HAP-1 (cell line): ENCODE results near the gene NUDT1.

Source experiments
- DNase-seq, 2 experiments: peaks; one replicate each; pipeline ENCODE4 v3.0.0-alpha.2; 2016 to 2020; ENCODE audit warnings: low spot score in 2 of 2
- H3K27me3 ChIP-seq: fragments of 250-450 bp; sonication (Bioruptor Pico); 2 replicates; pipeline ENCODE4 v1.5.1; 2020; ENCODE audit warnings: low read depth, mild to moderate bottlenecking, moderate library complexity
- H3K36me3 ChIP-seq: fragments of 250-450 bp; sonication (Bioruptor Pico); replicated peaks from 2 replicates; pipeline ENCODE4 v1.5.1; 2020; ENCODE audit warnings: mild to moderate bottlenecking
- H3K4me1 ChIP-seq: fragments of 250-450 bp; sonication (Bioruptor Pico); 2 replicates; pipeline ENCODE4 v1.5.1; 2020; ENCODE audit warnings: mild to moderate bottlenecking
- H3K4me3 ChIP-seq: fragments of 250-450 bp; sonication (Bioruptor Pico); 2 replicates; pipeline ENCODE4 v1.5.1; 2020; ENCODE audit warnings: mild to moderate bottlenecking, moderate library complexity
- H3K9me3 ChIP-seq: fragments of 250-450 bp; sonication (Bioruptor Pico); 2 replicates; pipeline ENCODE4 v1.5.1; 2020; ENCODE audit warnings: mild to moderate bottlenecking, moderate library complexity
- in situ Hi-C: fragments of 300-500 bp; cut with MboI; formaldehyde crosslinking; loops from 3 replicates; pipeline ENCODE4 v1.14.3; 2020; ENCODE audit warnings: low sequenced_read_pairs, inconsistent platforms, mixed read lengths

The NUDT1 gene

DNA sequence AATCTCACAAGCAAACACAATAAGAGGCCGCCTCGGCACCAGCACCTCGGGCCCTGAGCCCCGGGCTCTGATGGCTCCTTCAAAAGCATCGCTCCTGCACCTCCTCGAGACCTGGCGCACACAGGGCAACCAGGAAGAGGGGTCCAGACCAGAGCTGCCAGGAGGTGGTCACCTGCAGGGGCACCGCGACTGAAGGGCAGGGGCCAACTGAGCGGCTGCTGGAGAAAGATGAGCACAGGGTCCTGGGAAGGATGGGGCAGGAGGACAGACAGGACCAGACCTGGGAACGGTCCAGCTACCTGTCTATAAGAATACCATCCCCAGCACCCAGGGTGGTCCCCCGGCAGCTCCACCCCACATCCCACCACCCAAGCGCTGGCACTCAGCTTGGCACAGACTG lies 30.1 kb upstream of the NUDT1 start:
- peaks cover 61% of the 10 kb centered on the region for H3K36me3 ChIP-seq
- in situ Hi-C loops: no loop called here
- no peaks in the 10 kb centered on the region for H3K4me1 ChIP-seq

DNA sequence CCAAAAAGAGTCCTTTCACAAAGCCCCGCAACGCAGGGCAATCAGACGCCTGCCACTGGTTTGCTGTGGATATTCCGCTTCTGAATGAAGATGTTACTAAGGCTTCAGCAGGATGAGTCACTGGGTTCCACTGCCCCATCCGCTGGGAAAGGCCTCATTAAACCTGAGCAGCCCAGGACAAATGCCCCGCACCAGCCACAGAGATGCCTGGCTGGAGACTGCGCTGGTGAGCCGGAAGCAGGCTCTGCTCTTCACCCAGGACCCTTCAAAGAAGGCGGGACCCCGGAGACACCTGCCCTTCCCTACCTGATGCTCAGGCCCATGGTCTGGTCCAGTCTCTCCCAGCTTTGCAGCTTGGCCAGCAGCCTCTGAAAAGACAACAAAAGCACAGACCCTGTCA lies 29.1 kb upstream of the NUDT1 start:
- no peaks in the 10 kb centered on the region for H3K27me3 ChIP-seq
- H3K9me3 ChIP-seq: no peaks in the 10 kb centered on the region
- peaks cover 59% of the 10 kb centered on the region for H3K36me3 ChIP-seq
- in situ Hi-C loops: no loop called here
- H3K4me3 ChIP-seq: no peak overlapping the region
- no peaks in the 10 kb centered on the region for H3K4me1 ChIP-seq
- DNase-seq: no peak

More for the DNA sequence above, 30.1 kb upstream of the NUDT1 start:
- DNase-seq: no peak
- H3K9me3 ChIP-seq: no peaks in the 10 kb centered on the region
- no peaks in the 10 kb centered on the region for H3K27me3 ChIP-seq
- H3K4me3 ChIP-seq: no peak overlapping the region

DNA sequence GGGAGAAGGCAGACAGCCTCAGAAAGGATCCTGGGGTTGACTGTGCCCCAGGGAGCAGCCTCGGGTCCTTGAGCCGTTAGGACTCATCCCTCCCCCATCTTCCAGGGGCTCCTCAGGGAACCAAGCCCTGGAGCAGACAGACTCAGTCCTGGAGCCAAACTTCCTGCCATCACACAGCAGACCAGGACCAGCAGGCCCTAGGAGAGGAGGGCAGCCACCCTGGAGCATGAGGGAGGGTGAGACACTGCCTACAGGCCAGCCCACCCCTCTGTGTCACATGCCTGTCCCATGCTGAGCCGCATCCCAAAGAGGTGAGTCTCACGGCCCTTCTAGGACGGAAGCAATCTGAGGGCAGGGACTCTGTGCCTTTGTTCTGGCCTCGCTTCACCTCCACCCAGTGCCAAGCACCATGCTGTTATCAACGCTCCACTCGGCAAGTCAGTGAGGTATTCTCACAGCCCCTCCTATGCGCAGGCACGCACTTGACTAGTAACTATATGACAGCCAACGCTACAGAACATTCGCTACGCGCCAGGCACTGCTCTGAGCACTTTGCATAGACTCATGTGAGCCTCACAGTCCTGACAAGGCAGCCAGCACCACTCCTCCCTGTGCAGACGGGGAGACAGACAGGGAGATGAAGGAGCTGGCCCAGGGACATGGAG lies 28.3 kb upstream of the NUDT1 start:
- Histone ChIP-seq H3K4me1 (no peaks in the 10 kb centered on the region), H3K9me3 (no peaks in the 10 kb centered on the region), H3K36me3 (peaks cover 58% of the 10 kb centered on the region), H3K27me3 (no peaks in the 10 kb centered on the region), H3K4me3 (no peak overlapping the region)
- in situ Hi-C loops: no loop called here
- no peak for DNase-seq

DNA sequence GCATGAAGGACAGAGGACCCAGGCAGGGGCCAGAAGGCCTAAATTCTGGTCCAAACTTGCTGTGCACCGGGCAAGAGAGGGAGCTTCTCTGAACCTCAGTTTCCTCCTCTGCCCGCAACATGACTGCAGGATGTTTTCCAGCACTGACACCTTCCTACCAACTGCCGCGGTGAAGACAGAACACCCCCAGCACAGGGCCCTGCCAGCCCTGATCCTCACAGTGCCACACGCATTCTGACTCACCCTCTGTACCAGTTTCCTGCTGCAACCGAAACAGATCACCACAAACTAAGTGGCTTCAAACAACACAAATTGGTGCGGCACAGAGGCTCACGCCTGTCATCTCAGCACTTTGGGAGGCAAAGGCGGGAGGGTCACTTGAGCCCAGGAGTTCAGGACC lies 27.4 kb upstream of the NUDT1 start:
- no peaks in the 10 kb centered on the region for H3K4me1 ChIP-seq
- in situ Hi-C loops: no loop called here
- peaks cover 53% of the 10 kb centered on the region for H3K36me3 ChIP-seq
- H3K27me3 ChIP-seq: no peaks in the 10 kb centered on the region
- no peaks in the 10 kb centered on the region for H3K9me3 ChIP-seq
- no peak for DNase-seq
- no peak overlapping the region for H3K4me3 ChIP-seq

DNA sequence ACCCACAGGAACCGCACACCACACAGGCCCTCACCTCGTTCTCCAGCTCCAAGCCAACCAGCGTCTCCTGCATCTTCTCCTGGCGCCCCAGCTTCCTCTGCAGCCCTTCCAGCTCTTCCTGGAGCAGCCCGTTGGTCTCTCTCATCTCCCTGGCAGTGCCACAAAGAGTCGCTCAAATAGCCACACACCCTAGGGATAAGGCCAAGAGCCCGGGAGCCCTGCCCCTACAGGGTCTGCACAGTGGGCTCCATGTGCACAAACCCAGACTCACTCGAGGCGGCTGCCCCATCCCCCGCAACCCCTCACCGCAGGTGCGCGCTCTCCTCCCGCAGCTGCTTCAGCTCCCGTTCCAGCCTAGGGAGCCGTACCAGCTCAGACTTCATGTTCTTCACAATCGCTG lies 26.2 kb upstream of the NUDT1 start:
- no peaks in the 10 kb centered on the region for H3K27me3 ChIP-seq
- DNase-seq: no peak
- H3K36me3 ChIP-seq: peaks cover 53% of the 10 kb centered on the region
- no peaks in the 10 kb centered on the region for H3K9me3 ChIP-seq
- in situ Hi-C loops: no loop called here
- no peaks in the 10 kb centered on the region for H3K4me1 ChIP-seq
- no peak overlapping the region for H3K4me3 ChIP-seq

DNA sequence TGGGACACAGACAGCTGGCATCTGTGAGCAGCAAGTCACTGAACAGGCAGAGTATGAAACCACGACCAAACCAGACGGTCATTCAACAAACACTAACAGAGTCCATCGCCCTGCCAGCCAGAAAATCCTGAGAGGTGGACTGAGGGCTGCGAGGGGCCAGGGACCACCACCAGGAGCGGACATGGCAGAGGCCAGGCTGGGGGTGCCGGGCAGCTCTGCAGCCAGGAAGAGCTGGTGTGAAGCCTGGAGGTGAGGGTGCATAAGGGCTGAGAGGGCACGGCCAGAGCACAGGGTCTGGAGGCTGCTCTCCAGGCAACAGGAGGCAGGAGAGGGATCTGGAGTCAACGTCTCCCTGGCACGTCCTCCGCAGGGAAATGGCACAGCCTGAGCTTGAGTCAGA lies 24.8 kb upstream of the NUDT1 start:
- H3K36me3 ChIP-seq: peaks cover 45% of the 10 kb centered on the region
- no peaks in the 10 kb centered on the region for H3K4me1 ChIP-seq
- in situ Hi-C loops: no loop called here
- H3K9me3 ChIP-seq: no peaks in the 10 kb centered on the region
- no peaks in the 10 kb centered on the region for H3K27me3 ChIP-seq
- no peak for DNase-seq
- no peak overlapping the region for H3K4me3 ChIP-seq

DNA sequence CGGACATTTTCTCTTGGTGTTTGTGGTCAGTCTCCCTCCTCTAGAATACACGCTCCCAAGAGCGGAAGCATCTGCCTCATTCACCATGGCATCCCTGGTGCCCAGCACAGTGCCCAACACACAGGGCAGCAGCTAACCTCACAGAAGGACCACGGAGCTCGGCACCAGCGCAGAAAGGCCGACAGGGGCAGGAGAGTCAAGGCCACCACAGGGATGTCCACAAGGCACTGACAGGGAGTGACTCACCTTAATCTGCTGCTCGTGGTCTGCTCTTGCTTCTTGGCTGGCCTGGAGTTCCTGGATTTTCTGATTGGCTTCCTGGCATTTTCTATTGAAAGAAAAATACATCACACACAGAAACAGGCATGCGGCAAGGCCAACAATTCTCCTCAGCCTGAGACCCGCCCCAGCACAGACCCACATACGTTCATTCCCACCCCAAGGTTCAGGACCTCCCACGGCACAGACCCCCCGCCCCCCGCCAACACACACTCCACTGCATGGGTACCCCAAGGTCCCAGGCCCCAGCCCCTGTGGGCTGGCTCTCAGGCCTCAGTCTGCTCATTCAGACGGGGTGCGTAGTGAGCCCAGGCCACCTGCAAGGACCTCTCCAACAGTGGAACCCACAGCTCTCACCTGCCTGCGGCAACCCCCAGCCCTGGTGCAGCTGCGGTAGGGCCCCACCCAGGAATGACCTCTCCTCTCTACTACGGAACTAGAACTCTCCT lies 24.1 kb upstream of the NUDT1 start:
- Histone ChIP-seq H3K4me1 (no peaks in the 10 kb centered on the region), H3K27me3 (no peaks in the 10 kb centered on the region), H3K4me3 (no peak overlapping the region), H3K9me3 (no peaks in the 10 kb centered on the region), H3K36me3 (peaks cover 46% of the 10 kb centered on the region)
- in situ Hi-C loops: no loop called here
- DNase-seq: no peak

DNA sequence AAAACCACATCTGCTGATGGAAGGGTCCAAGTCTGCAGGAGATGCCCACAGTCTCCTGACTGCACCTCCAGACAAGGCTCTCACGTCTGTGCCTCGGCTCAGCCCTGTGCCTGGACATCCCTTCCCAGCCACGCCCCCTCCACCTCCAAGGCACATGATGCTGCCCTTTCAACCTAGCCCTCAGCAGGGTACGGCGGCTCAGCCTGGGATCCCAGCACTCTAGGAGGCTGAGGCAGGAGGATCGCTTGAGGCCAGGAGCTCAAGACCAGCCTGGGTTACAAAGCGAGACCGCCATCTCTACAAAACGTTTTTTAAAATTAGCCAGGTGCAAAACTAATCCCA lies 23.6 kb upstream of the NUDT1 start:
- in situ Hi-C loops: no loop called here

DNA sequence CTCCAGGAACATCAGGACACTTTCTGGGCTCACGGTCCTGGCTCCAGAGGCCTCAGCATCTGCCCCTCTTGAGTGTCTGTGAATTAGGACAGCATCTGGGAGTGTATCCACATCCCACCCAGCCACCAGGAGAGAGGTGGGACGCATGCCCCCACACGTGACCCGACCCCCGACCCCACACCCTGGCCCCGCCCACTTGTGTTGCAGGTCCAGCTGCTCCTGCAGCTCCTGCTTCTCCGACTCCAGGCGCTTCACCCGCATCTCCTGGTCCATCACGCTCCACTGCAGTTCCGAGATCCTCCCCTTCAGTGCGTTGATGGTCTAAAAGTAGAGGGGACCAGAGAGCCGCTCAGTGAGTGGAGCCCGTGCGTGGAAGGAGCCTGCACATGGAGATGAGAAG lies 22.9 kb upstream of the NUDT1 start:
- Histone ChIP-seq H3K4me1 (no peaks in the 10 kb centered on the region), H3K4me3 (no peak overlapping the region), H3K36me3 (peaks cover 43% of the 10 kb centered on the region), H3K27me3 (no peaks in the 10 kb centered on the region), H3K9me3 (no peaks in the 10 kb centered on the region)
- in situ Hi-C loops: no loop called here
- no peak for DNase-seq

More for the DNA sequence above, 23.6 kb upstream of the NUDT1 start:
- H3K9me3 ChIP-seq: no peaks in the 10 kb centered on the region
- no peaks in the 10 kb centered on the region for H3K4me1 ChIP-seq
- H3K36me3 ChIP-seq: peaks cover 46% of the 10 kb centered on the region
- H3K4me3 ChIP-seq: no peak overlapping the region
- no peak for DNase-seq
- H3K27me3 ChIP-seq: no peaks in the 10 kb centered on the region

DNA sequence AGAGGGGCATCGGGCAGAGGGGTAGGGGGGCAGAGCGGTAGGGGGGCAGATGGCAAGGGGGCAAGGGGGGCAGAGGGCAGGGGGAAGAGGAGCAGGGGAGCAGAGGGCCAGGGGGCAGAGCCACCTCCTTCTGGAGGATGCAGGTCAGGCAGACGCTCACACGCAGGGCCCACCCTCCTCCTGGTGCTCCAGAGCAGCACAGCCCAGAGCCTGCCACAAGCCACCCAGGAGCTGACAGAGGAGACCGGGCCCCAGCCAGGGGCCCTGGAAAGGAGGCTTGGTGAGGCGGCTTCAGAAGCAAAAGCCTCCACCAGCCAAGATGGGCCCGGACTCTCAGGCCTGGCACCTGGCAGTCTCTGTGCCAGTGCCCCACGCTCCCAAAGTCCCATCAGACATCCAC lies 22.4 kb upstream of the NUDT1 start:
- Histone ChIP-seq H3K4me3 (no peak overlapping the region), H3K27me3 (no peaks in the 10 kb centered on the region), H3K4me1 (no peaks in the 10 kb centered on the region), H3K9me3 (no peaks in the 10 kb centered on the region), H3K36me3 (peaks cover 44% of the 10 kb centered on the region)
- in situ Hi-C loops: no loop called here
- no peak for DNase-seq

DNA sequence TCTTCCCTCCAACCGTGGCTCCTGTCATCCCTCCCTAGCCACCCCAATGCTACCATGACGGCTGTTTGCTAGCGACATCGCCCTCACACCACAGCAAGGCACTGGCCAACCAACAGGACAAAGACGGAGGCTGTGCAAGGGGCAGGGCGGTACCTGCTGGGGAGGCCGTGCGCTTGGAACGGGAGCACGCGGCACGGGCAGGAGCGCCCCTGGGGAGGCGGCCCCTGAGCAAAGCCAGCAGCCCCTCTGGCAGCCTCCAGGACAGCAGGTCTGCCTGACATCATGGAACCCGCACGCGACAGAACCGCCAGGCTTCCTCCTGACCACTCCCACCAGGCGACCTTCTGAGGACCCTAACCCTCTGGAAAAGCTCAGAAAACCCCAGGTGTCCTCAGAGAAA lies 22.0 kb upstream of the NUDT1 start:
- DNase-seq: no peak
- Histone ChIP-seq H3K36me3 (peaks cover 48% of the 10 kb centered on the region), H3K4me3 (no peak overlapping the region), H3K9me3 (no peaks in the 10 kb centered on the region), H3K27me3 (no peaks in the 10 kb centered on the region), H3K4me1 (no peaks in the 10 kb centered on the region)
- in situ Hi-C loops: no loop called here

DNA sequence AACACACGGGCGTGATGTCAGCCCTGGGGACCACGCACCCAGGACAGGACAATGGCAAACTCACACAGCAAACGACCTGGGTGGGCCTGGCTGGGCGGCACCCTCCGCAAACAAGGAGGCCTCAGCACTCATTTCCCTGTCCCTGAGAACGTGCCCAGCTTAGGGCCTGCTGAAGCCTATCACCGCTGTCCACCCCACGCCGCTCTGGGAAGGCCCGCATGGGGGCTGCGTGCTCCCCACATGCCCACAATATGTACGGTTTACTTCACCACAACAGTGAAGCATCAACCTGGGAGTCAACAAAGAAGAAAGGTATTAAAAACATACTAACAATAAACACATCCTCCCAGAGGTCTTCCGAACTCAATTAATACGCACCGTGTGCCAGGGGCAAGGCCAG lies 21.5 kb upstream of the NUDT1 start:
- in situ Hi-C loops: no loop called here
- Histone ChIP-seq H3K9me3 (no peaks in the 10 kb centered on the region), H3K4me3 (no peak overlapping the region), H3K27me3 (no peaks in the 10 kb centered on the region), H3K36me3 (peaks cover 52% of the 10 kb centered on the region), H3K4me1 (no peaks in the 10 kb centered on the region)
- no peak for DNase-seq

DNA sequence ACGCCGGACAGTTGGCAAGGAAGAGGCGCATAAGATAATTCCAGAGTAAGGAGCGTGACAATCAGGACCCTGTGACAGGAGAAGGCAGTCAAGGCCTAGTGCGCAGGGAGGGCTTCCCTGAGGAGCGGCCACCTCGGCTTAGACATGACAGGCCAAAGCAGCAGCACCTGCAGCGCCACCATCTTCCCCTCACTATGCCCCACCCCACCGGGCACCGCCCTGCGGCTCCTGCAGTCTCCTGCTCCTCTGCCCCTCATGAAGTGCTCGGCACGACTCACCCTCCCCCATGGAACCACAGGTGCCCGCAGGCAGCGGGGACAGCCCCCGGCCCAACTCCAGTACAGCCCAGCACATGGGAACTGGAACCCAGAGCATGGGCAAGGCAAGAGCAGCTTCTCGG lies 21.1 kb upstream of the NUDT1 start:
- no peak for DNase-seq
- no peaks in the 10 kb centered on the region for H3K4me1 ChIP-seq
- no peaks in the 10 kb centered on the region for H3K27me3 ChIP-seq
- H3K4me3 ChIP-seq: no peak overlapping the region
- H3K9me3 ChIP-seq: no peaks in the 10 kb centered on the region
- peaks cover 52% of the 10 kb centered on the region for H3K36me3 ChIP-seq
- in situ Hi-C loops: no loop called here

DNA sequence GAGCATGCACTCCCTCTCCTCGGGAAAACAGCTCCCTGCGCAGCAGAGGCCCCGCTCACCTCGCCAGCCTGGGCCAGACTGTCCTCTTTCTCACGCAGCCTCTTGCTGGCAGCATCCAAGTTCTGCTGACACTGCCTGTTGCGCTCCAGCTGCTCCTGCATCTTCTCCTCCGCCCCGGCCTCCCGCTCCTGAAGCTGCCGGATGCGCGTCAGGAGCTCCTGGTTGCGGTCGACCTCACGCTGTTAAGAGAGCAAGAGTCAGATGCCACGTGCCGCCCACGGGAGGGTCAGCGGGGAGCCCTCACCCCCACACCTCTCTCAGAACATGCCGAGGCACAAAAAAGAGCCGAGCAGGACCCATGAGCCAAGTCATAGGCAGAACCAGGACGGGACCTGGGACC lies 19.5 kb upstream of the NUDT1 start:
- H3K9me3 ChIP-seq: no peaks in the 10 kb centered on the region
- in situ Hi-C loops: no loop called here
- H3K4me3 ChIP-seq: no peak overlapping the region
- DNase-seq: no peak
- no peaks in the 10 kb centered on the region for H3K4me1 ChIP-seq
- no peaks in the 10 kb centered on the region for H3K27me3 ChIP-seq
- peaks cover 49% of the 10 kb centered on the region for H3K36me3 ChIP-seq

DNA sequence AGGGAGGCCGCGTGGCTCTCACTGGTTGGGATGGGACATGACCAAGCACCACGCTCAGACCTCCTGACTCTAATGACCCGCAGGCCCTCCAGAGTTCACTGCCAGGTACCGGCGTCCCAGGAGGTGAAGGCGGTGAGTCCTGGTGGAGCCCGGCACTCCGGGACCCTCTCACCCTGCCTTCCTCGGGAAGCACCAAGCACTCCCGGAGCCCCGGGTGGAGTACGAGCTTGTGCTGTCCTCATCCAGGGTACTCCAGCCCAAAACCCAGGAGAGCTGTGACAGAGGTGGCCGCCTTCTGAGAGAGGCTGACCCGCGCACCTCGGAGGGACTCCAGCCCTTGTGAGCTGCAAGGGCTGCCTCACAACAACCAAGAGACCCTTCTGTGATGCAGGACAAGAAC lies 18.7 kb upstream of the NUDT1 start:
- Histone ChIP-seq H3K4me3 (no peak overlapping the region), H3K36me3 (peaks cover 43% of the 10 kb centered on the region), H3K4me1 (no peaks in the 10 kb centered on the region), H3K9me3 (no peaks in the 10 kb centered on the region), H3K27me3 (no peaks in the 10 kb centered on the region)
- no peak for DNase-seq
- in situ Hi-C loops: no loop called here
